WTC11 (cell line): ENCODE measurements around the gene LEFTY2. TPM values are rescaled to one million over a fixed set of nuclear protein-coding genes. Genes with fewer than 3 reads are reported as not detected.

Experiments used
- ATAC-seq: fragments of 200-7000 bp; cut with Tn5 transposase; 2 replicates; pipeline ENCODE4 v1.10.0; 2021; ENCODE audit warnings: mild to moderate bottlenecking, moderate library complexity
- CTCF ChIA-PET: fragments of 300-600 bp; sonication (Branson Sonifier 250); formaldehyde crosslinking; loops from one replicate; lab custom pipeline; 2021; ENCODE audit warnings: antibody characterized with exemption; lab: Charles Lee
- POLR2A ChIA-PET: fragments of 350-600 bp; sonication (Branson Sonifier 250); formaldehyde crosslinking; loops from one replicate; lab custom pipeline; 2021; ENCODE audit warnings: antibody characterized with exemption; lab: Charles Lee
- DNase-seq: peaks from one replicate; pipeline ENCODE4 v3.0.0; 2021; ENCODE audit warnings: low spot score
- H3K27ac Mint-ChIP-seq: 2 replicates; pipeline ENCODE4 v1.8.0; 2021; ENCODE audit warnings: mixed read lengths
- H3K27me3 Mint-ChIP-seq: 2 replicates; pipeline ENCODE4 v1.8.0; 2021; ENCODE audit warnings: low read depth, mild to moderate bottlenecking, moderate library complexity, mixed read lengths
- H3K36me3 Mint-ChIP-seq: 2 replicates; pipeline ENCODE4 v1.8.0; 2021; ENCODE audit warnings: mixed read lengths
- H3K4me1 Mint-ChIP-seq: 2 replicates; pipeline ENCODE4 v1.8.0; 2022; ENCODE audit warnings: mixed read lengths
- H3K4me3 Mint-ChIP-seq: 2 replicates; pipeline ENCODE4 v1.8.0; 2021; ENCODE audit warnings: mild to moderate bottlenecking, moderate library complexity, mixed read lengths
- H3K9me3 Mint-ChIP-seq: 2 replicates; pipeline ENCODE4 v1.8.0; 2021; ENCODE audit warnings: mixed read lengths
- E2F5 ChIP-seq: sonication (generic); formaldehyde crosslinking; IDR thresholded peaks from 2 replicates; pipeline ENCODE4 v1.8.1; 2022; ENCODE audit warnings: mild to moderate bottlenecking, moderate library complexity, missing genetic modification reagents
- ELF4 ChIP-seq: sonication (generic); formaldehyde crosslinking; IDR thresholded peaks from 2 replicates; pipeline ENCODE4 v1.8.1; 2022; ENCODE audit warnings: low read depth, mild to moderate bottlenecking, moderate library complexity, missing genetic modification reagents
- FOXK1 ChIP-seq: sonication (generic); formaldehyde crosslinking; IDR thresholded peaks from 2 replicates; pipeline ENCODE4 v1.8.0; 2022; ENCODE audit warnings: mild to moderate bottlenecking, moderate library complexity, missing genetic modification reagents
- HMGXB4 ChIP-seq: sonication (generic); formaldehyde crosslinking; IDR thresholded peaks from 2 replicates; pipeline ENCODE4 v1.8.1; 2023; ENCODE audit warnings: mild to moderate bottlenecking, moderate library complexity, missing genetic modification reagents
- KAT7 ChIP-seq: sonication (generic); formaldehyde crosslinking; IDR thresholded peaks from 2 replicates; pipeline ENCODE4 v1.8.1; 2023; ENCODE audit warnings: missing genetic modification reagents, mild to moderate bottlenecking, borderline replicate concordance
- MXD4 ChIP-seq: fragments of 250-450 bp; sonication (Bioruptor Pico); IDR thresholded peaks from 2 replicates; pipeline ENCODE4 v1.8.0; 2021; ENCODE audit warnings: mild to moderate bottlenecking, moderate library complexity, borderline replicate concordance
- MYBL2 ChIP-seq: sonication (generic); formaldehyde crosslinking; IDR thresholded peaks from 2 replicates; pipeline ENCODE4 v1.8.1; 2023; ENCODE audit warnings: mild to moderate bottlenecking, moderate library complexity, missing genetic modification reagents
- NFATC4 ChIP-seq: fragments of 250-450 bp; sonication (Bioruptor Pico); IDR thresholded peaks from 2 replicates; pipeline ENCODE4 v1.9.0; 2021; ENCODE audit warnings: mild to moderate bottlenecking
- NFE2L1 ChIP-seq: sonication (generic); formaldehyde crosslinking; IDR thresholded peaks from 2 replicates; pipeline ENCODE4 v1.8.1; 2023; ENCODE audit warnings: missing genetic modification reagents
- NR2C2 ChIP-seq: sonication (generic); formaldehyde crosslinking; IDR thresholded peaks from 2 replicates; pipeline ENCODE4 v1.8.0; 2022; ENCODE audit warnings: mild to moderate bottlenecking, missing genetic modification reagents
- PRRX2 ChIP-seq: fragments of 250-450 bp; sonication (Bioruptor Pico); IDR thresholded peaks from 2 replicates; pipeline ENCODE4 v1.8.0; 2021; ENCODE audit warnings: mild to moderate bottlenecking
- SMAD3 ChIP-seq: sonication (generic); formaldehyde crosslinking; IDR thresholded peaks from 2 replicates; pipeline ENCODE4 v1.8.0; 2022; ENCODE audit warnings: missing genetic modification reagents, mild to moderate bottlenecking, borderline replicate concordance
- TEAD1 ChIP-seq: sonication (generic); formaldehyde crosslinking; IDR thresholded peaks from 2 replicates; pipeline ENCODE4 v1.8.0; 2022; ENCODE audit warnings: mild to moderate bottlenecking, missing genetic modification reagents
- USF2 ChIP-seq: sonication (generic); formaldehyde crosslinking; IDR thresholded peaks from 2 replicates; pipeline ENCODE4 v1.8.1; 2023; ENCODE audit warnings: mild to moderate bottlenecking, missing genetic modification reagents, moderate library complexity
- ZNF138 ChIP-seq: sonication (generic); formaldehyde crosslinking; conservative IDR thresholded peaks from 2 replicates; pipeline ENCODE4 v1.8.1; 2022; ENCODE audit warnings: mild to moderate bottlenecking, moderate library complexity, missing genetic modification reagents
- ZNF512 ChIP-seq: sonication (generic); formaldehyde crosslinking; IDR thresholded peaks from 2 replicates; pipeline ENCODE4 v1.8.1; 2022; ENCODE audit warnings: missing genetic modification reagents, borderline replicate concordance
- total RNA-seq: library from RNA; stranded (reverse); gene quantifications from 3 replicates; pipeline ENCODE4 v1.2.3, GENCODE V29; 2021
- TF ChIP-seq, protein P1 (sequence below): fragments of 250-450 bp; sonication (Bioruptor Pico); IDR thresholded peaks from 2 replicates; pipeline ENCODE4 v2.1.2; 2022; ENCODE audit warnings: mild to moderate bottlenecking, moderate library complexity
- TF ChIP-seq, protein P2 (sequence below): fragments of 200-600 bp; IDR thresholded peaks from 2 replicates; pipeline ENCODE4 v1.8.0; 2022; ENCODE audit warnings: antibody characterized with exemption
- TF ChIP-seq, protein P3 (sequence below): sonication (generic); formaldehyde crosslinking; IDR thresholded peaks from 2 replicates; pipeline ENCODE4 v1.8.0; 2022; ENCODE audit warnings: mild to moderate bottlenecking, missing genetic modification reagents

Gene LEFTY2
- total RNA-seq, 1 experiment from 2014 or later = 15.5 TPM

DNA sequence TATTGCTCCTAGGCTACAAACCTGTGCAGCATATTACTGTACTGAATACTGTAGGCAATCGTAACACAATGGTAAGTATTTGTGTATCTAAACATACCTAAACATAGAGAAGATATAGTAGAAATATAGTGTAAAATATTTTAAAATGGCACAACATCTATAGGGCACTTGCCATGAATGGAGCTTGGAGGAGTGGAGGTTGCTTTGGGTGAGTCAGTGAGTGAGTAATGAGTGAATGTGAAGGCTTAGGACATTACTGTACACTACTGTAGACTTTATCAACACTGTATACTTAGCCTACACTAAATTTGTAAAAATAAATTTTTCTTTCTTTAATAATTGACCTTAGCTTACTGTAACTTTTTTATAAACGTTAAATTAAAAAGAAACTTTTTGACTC is 7.9 kb downstream of the LEFTY2 start:
- ChIA-PET POLR2A (no interaction called here), CTCF (no interaction called here)
- Mint-ChIP-seq H3K9me3 (no peaks in the 10 kb centered on the region), H3K27ac (no peak overlapping the region)
- DNase-seq = no peak
- ATAC-seq = no peak
- TF ChIP-seq, protein P1, sequence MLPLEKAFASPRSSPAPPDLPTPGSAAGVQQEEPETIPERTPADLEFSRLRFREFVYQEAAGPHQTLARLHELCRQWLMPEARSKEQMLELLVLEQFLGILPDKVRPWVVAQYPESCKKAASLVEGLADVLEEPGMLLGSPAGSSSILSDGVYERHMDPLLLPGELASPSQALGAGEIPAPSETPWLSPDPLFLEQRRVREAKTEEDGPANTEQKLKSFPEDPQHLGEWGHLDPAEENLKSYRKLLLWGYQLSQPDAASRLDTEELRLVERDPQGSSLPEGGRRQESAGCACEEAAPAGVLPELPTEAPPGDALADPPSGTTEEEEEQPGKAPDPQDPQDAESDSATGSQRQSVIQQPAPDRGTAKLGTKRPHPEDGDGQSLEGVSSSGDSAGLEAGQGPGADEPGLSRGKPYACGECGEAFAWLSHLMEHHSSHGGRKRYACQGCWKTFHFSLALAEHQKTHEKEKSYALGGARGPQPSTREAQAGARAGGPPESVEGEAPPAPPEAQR (CRISPR knock-in tag) = no peak
- TF ChIP-seq, protein P2, sequence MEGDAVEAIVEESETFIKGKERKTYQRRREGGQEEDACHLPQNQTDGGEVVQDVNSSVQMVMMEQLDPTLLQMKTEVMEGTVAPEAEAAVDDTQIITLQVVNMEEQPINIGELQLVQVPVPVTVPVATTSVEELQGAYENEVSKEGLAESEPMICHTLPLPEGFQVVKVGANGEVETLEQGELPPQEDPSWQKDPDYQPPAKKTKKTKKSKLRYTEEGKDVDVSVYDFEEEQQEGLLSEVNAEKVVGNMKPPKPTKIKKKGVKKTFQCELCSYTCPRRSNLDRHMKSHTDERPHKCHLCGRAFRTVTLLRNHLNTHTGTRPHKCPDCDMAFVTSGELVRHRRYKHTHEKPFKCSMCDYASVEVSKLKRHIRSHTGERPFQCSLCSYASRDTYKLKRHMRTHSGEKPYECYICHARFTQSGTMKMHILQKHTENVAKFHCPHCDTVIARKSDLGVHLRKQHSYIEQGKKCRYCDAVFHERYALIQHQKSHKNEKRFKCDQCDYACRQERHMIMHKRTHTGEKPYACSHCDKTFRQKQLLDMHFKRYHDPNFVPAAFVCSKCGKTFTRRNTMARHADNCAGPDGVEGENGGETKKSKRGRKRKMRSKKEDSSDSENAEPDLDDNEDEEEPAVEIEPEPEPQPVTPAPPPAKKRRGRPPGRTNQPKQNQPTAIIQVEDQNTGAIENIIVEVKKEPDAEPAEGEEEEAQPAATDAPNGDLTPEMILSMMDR = no peak
- TF ChIP-seq HMGXB4 = no peak
- TF ChIP-seq ZNF512 (CRISPR knock-in tag) = no peak
- no peak for TF ChIP-seq TEAD1 (CRISPR knock-in tag)
- TF ChIP-seq KAT7 (CRISPR knock-in tag) = no peak
- TF ChIP-seq SMAD3 (CRISPR knock-in tag) = no peak
- TF ChIP-seq E2F5 (CRISPR knock-in tag) = no peak
- no peak for TF ChIP-seq PRRX2 (CRISPR knock-in tag)
- TF ChIP-seq MYBL2 (CRISPR knock-in tag) = no peak
- TF ChIP-seq, all 79 proteins: peak for 0
- H3K4me3 Mint-ChIP-seq = no peak overlapping the region
- no peaks in the 10 kb centered on the region for H3K36me3 Mint-ChIP-seq
- H3K4me1 Mint-ChIP-seq = peaks cover 4% of the 10 kb centered on the region
- no peaks in the 10 kb centered on the region for H3K27me3 Mint-ChIP-seq

- Mint-ChIP-seq H3K4me1 (peaks cover 6% of the 10 kb centered on the region), H3K27ac (no peak overlapping the region), H3K4me3 (no peak overlapping the region), H3K9me3 (no peaks in the 10 kb centered on the region), H3K36me3 (no peaks in the 10 kb centered on the region), H3K27me3 (no peaks in the 10 kb centered on the region)
- POLR2A ChIA-PET = interaction anchor here (0.6 kb wide), 1 partner anchor 72 kb away, joined by 5 read pairs; no protein-coding TSS in a partner anchor
- CTCF ChIA-PET = interaction anchor here (1.0 to 1.4 kb wide), 2 partner anchors 31 to 457 kb away, joined by 3 to 5 read pairs; no protein-coding TSS in a partner anchor
- ATAC-seq (no peak), DNase-seq (no peak)
- TF ChIP-seq NR2C2 = no peak
- TF ChIP-seq FOXK1 (CRISPR knock-in tag) = no peak
- TF ChIP-seq, protein P2 = no peak
- no peak for TF ChIP-seq ZNF138 (CRISPR knock-in tag)
- no peak for TF ChIP-seq MXD4
- TF ChIP-seq, protein P3, sequence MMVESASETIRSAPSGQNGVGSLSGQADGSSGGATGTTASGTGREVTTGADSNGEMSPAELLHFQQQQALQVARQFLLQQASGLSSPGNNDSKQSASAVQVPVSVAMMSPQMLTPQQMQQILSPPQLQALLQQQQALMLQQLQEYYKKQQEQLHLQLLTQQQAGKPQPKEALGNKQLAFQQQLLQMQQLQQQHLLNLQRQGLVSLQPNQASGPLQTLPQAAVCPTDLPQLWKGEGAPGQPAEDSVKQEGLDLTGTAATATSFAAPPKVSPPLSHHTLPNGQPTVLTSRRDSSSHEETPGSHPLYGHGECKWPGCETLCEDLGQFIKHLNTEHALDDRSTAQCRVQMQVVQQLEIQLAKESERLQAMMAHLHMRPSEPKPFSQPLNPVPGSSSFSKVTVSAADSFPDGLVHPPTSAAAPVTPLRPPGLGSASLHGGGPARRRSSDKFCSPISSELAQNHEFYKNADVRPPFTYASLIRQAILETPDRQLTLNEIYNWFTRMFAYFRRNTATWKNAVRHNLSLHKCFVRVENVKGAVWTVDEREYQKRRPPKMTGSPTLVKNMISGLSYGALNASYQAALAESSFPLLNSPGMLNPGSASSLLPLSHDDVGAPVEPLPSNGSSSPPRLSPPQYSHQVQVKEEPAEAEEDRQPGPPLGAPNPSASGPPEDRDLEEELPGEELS (CRISPR knock-in tag) = no peak
- no peak for TF ChIP-seq NFE2L1 (CRISPR knock-in tag)
- no peak for TF ChIP-seq NFATC4
- TF ChIP-seq PRRX2 (CRISPR knock-in tag) = no peak
- no peak for TF ChIP-seq ELF4 (CRISPR knock-in tag)
- no peak for TF ChIP-seq KAT7 (CRISPR knock-in tag)
- no peak for TF ChIP-seq USF2
Measured at GRCh38 chr1:225931270-225932136, 9.5 kb downstream of the LEFTY2 start.
